GM23248 (cell line): Measurements from ENCODE around the gene SEPTIN12. TPM values are rescaled to one million over a fixed set of nuclear protein-coding genes. Genes with fewer than 3 reads are reported as not detected.
"Not testable (repeated sequence)": the region's sequence is repeated elsewhere in the genome, so short reads cannot be mapped to it uniquely, and the experiment has no call there.

Experiments
- DNase-seq: peaks from one replicate; pipeline ENCODE4 v3.0.0-alpha.2; 2015
- H2AFZ ChIP-seq: fragments of 200-600 bp; sonication (generic); 2 replicates; pipeline ENCODE4 v1.6.1; 2016; ENCODE audit warnings: antibody characterized with exemption
- H3F3A ChIP-seq: fragments of 200-600 bp; sonication (generic); 2 replicates; pipeline ENCODE4 v1.6.1; 2016; ENCODE audit warnings: mild to moderate bottlenecking, antibody characterized with exemption, mixed run types; ENCODE audit not compliant: insufficient read depth
- H3K27ac ChIP-seq: fragments of 200-600 bp; sonication (generic); 2 replicates; pipeline ENCODE4 v1.5.1; 2016; ENCODE audit warnings: mild to moderate bottlenecking
- H3K27me3 ChIP-seq: fragments of 200-600 bp; sonication (generic); replicated peaks from 2 replicates; pipeline ENCODE4 v1.6.1; 2016; ENCODE audit warnings: mild to moderate bottlenecking; ENCODE audit not compliant: insufficient read depth
- H3K36me3 ChIP-seq: fragments of 200-600 bp; sonication (generic); 2 replicates; pipeline ENCODE4 v1.6.1; 2016; ENCODE audit warnings: low read depth, mild to moderate bottlenecking
- H3K4me1 ChIP-seq: fragments of 200-600 bp; sonication (generic); 2 replicates; pipeline ENCODE4 v1.6.1; 2016; ENCODE audit warnings: mild to moderate bottlenecking; ENCODE audit not compliant: insufficient read depth
- H3K4me2 ChIP-seq: fragments of 200-600 bp; sonication (generic); one replicate; pipeline ENCODE4 v1.6.1; 2016; ENCODE audit warnings: mild to moderate bottlenecking; ENCODE audit not compliant: unreplicated experiment
- H3K4me3 ChIP-seq: fragments of 200-600 bp; sonication (generic); 2 replicates; pipeline ENCODE4 v1.5.1; 2016; ENCODE audit warnings: mild to moderate bottlenecking
- H3K79me2 ChIP-seq: fragments of 200-600 bp; sonication (generic); 2 replicates; pipeline ENCODE4 v1.6.1; 2016; ENCODE audit warnings: mild to moderate bottlenecking; ENCODE audit not compliant: insufficient read depth
- H3K9ac ChIP-seq: fragments of 200-600 bp; sonication (generic); 2 replicates; pipeline ENCODE4 v1.6.1; 2016; ENCODE audit warnings: mild to moderate bottlenecking
- H3K9me2 ChIP-seq: fragments of 200-600 bp; sonication (generic); 2 replicates; pipeline ENCODE4 v1.6.1; 2016; ENCODE audit warnings: mixed run types, mild to moderate bottlenecking, moderate library complexity; ENCODE audit not compliant: insufficient read depth
- H3K9me3 ChIP-seq: fragments of 200-600 bp; sonication (generic); one replicate; pipeline ENCODE4 v1.6.1; 2017; ENCODE audit warnings: low read depth
- H4K20me1 ChIP-seq: fragments of 200-600 bp; sonication (generic); 2 replicates; pipeline ENCODE4 v1.6.0; 2016; ENCODE audit not compliant: insufficient read depth
- EZH2 ChIP-seq: fragments of 200-600 bp; sonication (generic); IDR thresholded peaks from 2 replicates; pipeline ENCODE4 v1.6.1; 2018; ENCODE audit warnings: antibody characterized with exemption, mild to moderate bottlenecking; ENCODE audit not compliant: insufficient read depth, poor library complexity, severe bottlenecking
- EZH2phosphoT487 ChIP-seq: fragments of 200-600 bp; sonication (generic); IDR thresholded peaks from 2 replicates; pipeline ENCODE4 v1.6.1; 2018; ENCODE audit warnings: antibody characterized with exemption, moderate library complexity, mild to moderate bottlenecking, low read depth; ENCODE audit not compliant: insufficient read depth
- WGBS, 2 experiments: methylation state at CpG; one replicate each; pipeline ENCODE4 v1.1.6; 2015 to 2017; ENCODE audit warnings: low lambda C conversion rate in 2 of 2, low coverage in 1 of 2; ENCODE audit errors: missing lambda C conversion rate in 2 of 2; 5-methylcytosine and 5-hydroxymethylcytosine counted together
- in situ Hi-C: fragments of 300-500 bp; cut with MboI; formaldehyde crosslinking; loops from 2 replicates; pipeline ENCODE4 v1.15.0; 2020
- polyA plus RNA-seq: library from polyadenylated mRNA; unstranded; fragments of >200 nt; fragmentation: Nextera tagmentation; extraction: Ambion mirVana; gene quantifications from 2 replicates; pipeline ENCODE4 v1.2.1, GENCODE V29; 2016
- total RNA-seq: library from RNA; depleted of rRNA; stranded (reverse); fragments of >200 nt; shearing (Covaris generic); gene quantifications from 2 replicates; pipeline ENCODE4 v1.2.3, GENCODE V29; 2014

Gene SEPTIN12
- total and polyA plus RNA-seq, 2 experiments from 2014 or later, result not detected

DNA sequence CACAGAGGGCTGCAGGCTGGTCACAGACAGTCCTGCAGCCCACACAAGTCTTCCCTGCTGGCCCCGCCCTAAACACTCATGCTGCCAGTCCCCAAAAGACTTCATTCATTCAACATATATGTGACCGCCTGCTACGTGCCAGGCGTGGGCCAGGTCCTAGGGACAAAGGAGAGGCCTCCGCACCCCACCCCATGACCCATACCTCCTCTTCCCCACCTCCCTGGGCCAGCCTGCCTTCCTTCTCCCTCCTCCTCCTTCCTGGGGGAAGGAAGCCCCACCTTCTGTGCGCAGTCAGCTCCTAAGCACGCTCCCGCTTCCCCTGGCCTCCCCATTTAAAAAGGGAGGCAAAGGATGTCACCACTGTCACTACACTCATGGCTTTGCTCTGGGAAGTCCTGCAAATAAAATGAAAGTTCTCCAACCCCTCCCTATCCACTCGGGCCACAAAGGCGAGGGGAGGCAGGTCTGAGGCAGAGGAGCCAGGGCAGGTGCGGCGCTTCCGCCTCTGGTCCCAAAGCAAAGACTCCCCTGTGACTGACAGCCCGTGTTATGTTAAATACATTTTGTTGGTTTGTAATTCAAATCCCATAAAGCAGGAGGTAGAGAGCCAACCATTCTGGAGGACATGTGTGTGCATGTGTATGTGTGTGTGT, 44.8 kb downstream of the SEPTIN12 start:
- no peaks in the 10 kb centered on the region for H4K20me1 ChIP-seq
- H3K36me3 ChIP-seq, result no peaks in the 10 kb centered on the region
- H3K27ac ChIP-seq, result no peak overlapping the region
- no peaks in the 10 kb centered on the region for H3K79me2 ChIP-seq
- no peaks in the 10 kb centered on the region for H3K27me3 ChIP-seq
- 47 to 54% methylated on average over 13 to 14 of the region's 14 CpGs for WGBS, 2 experiments
- H3K4me3 ChIP-seq, result no peak overlapping the region
- no peaks in the 10 kb centered on the region for H3K4me1 ChIP-seq
- H3K9ac ChIP-seq, result no peak overlapping the region
- in situ Hi-C loops, result no loop called here
- TF ChIP-seq EZH2phosphoT487 (no peak), EZH2 (no peak)
- H3F3A ChIP-seq, result no peaks in the 10 kb centered on the region
- H3K4me2 ChIP-seq, result no peak overlapping the region
- H3K9me2 ChIP-seq, result no peaks in the 10 kb centered on the region
- H2AFZ ChIP-seq, result peak overlapping the region; percentile 33; the same call in 1 of the 2 replicates
- H3K9me3 ChIP-seq, result no peaks in the 10 kb centered on the region
- DNase-seq, result peak; percentile 30

DNA sequence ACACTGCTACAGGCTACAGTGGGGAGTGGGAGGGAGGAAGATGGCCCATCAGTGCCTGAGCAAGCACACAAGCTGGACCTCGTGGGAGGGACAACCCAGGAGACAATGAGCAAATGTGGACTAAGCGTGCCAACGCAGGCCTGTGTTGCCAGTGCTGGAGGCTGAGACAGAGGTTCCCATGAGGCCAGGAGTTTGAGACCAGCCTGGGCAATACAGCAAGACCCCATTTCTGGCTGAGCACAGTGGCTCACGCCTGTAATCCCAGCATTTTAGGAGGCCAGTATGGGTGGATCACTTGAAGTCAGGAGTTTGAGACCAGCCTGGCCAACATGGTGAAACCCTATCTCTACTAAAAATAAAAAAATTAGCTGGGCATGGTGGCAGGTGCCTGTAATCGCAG, 49.8 kb downstream of the SEPTIN12 start:
- H3K9me2 ChIP-seq, H3K27ac ChIP-seq, H3K36me3 ChIP-seq, H3K79me2 ChIP-seq, H3K4me1 ChIP-seq, in situ Hi-C loops, H3K4me2 ChIP-seq, H3K9ac ChIP-seq, H2AFZ ChIP-seq, H3K9me3 ChIP-seq, H3K4me3 ChIP-seq, H4K20me1 ChIP-seq, H3F3A ChIP-seq, H3K27me3 ChIP-seq, DNase-seq: not testable (repeated sequence)
- 54 to 68% methylated on average over 5 of the region's 5 CpGs for WGBS, 2 experiments

DNA sequence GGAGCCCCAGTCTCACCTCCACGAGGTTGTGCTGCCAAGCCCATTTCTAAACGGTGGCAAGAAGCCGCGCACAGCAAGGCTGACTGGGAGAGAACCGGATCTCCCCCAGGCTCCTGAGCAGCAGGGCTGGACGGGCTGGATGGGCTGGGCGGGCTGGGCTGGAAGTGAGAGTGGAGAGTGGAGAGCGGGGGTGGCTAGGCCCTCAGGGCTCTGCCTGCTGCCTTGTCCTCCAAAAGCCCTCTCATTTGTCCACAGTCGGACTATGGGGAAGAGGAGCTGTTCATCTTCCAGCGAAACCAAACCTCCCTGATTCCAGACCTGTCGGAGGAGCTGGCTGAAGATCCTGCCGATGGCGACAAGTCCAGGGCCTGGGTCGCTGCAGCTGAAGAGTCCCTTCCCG, 50.6 kb downstream of the SEPTIN12 start:
- TF ChIP-seq EZH2phosphoT487 (no peak), EZH2 (no peak)
- WGBS, 2 experiments, result 78 to 79% methylated on average over 15 of the region's 15 CpGs
- Histone ChIP-seq H3K4me3 (no peak overlapping the region), H2AFZ (no peak overlapping the region), H4K20me1 (no peaks in the 10 kb centered on the region), H3K4me2 (no peak overlapping the region), H3K9ac (no peak overlapping the region), H3K9me2 (no peaks in the 10 kb centered on the region), H3K4me1 (peaks cover 3% of the 10 kb centered on the region; the same call in 1 of the 2 replicates), H3K36me3 (no peaks in the 10 kb centered on the region), H3K27me3 (no peaks in the 10 kb centered on the region), H3K79me2 (peaks cover 14% of the 10 kb centered on the region), H3F3A (no peaks in the 10 kb centered on the region), H3K27ac (no peak overlapping the region), H3K9me3 (no peaks in the 10 kb centered on the region)
- DNase-seq, result no peak
- in situ Hi-C loops, result no loop called here

DNA sequence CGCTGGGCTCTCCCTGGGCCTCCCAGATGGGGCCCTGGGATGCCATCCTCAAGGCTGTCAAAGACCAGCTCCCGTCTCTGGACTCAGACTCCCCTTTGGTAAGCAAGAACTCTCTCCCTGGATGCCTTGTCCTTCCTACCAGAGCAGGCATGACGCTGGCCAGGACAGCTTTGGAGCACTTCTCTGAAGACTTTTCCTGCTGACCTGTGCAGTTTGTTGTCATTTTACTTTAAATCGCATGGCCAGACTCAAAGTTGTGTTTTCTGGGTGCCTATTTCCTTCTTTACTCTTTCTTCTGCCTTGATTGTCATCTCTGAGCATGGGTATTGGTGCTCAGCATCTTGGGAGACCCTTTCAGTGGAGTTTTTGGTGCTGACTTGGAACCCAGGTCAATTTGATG, 51.6 kb downstream of the SEPTIN12 start:
- Histone ChIP-seq H3K27ac (no peak overlapping the region), H3K36me3 (no peaks in the 10 kb centered on the region), H3F3A (no peaks in the 10 kb centered on the region), H3K4me1 (peaks cover 3% of the 10 kb centered on the region; the same call in 1 of the 2 replicates), H3K9me2 (no peaks in the 10 kb centered on the region), H3K4me2 (no peak overlapping the region), H3K27me3 (no peaks in the 10 kb centered on the region), H3K79me2 (peaks cover 24% of the 10 kb centered on the region), H3K4me3 (no peak overlapping the region), H3K9ac (no peak overlapping the region), H4K20me1 (no peaks in the 10 kb centered on the region), H2AFZ (no peak overlapping the region), H3K9me3 (no peaks in the 10 kb centered on the region)
- no peak for DNase-seq
- 88 to 90% methylated on average over 4 of the region's 4 CpGs for WGBS, 2 experiments
- in situ Hi-C loops, result no loop called here
- TF ChIP-seq EZH2phosphoT487, result no peak
- no peak for TF ChIP-seq EZH2
